DMS79 (cell line): ENCODE measurements around the gene BICD2.

Experiments used
- DNase-seq: peaks from one replicate; lab custom pipeline; 2025; lab: John Stamatoyannopoulos, UW

BICD2 gene

DNA sequence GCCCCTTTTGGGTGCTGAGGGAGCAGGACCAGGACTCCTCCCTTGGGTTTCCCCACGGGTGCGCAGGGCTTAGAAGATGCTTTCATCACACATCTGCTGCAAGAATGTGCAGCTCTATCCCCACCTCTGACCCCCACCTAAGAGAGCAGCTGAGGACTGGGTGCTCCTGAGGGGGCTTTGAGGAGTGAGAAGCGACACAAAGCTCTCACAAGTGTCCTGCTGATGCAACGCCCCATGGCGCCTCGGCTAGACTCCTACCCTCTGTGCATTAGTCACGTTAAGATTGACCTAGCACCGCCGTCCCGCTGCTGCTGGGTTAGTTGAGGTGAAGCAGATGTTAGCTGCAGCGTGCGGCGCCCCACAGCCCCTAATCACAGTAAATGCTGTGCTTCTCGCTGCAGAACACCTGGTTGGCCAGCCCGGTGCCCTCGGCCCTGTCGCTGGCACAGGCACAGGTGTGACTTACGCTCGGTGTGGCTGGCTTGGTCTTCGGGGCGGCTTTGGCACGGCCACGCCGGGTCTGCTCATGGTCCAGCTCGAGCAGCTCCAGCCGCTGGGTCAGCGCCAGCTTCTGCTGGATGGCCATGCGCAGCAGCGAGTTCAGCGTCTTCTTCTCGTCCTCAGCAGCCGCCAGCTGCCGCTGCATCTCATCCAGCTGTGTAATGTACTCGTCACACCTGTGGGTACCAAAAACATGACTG is 49.7 kb downstream of the BICD2 start:
- no peak for DNase-seq

DNA sequence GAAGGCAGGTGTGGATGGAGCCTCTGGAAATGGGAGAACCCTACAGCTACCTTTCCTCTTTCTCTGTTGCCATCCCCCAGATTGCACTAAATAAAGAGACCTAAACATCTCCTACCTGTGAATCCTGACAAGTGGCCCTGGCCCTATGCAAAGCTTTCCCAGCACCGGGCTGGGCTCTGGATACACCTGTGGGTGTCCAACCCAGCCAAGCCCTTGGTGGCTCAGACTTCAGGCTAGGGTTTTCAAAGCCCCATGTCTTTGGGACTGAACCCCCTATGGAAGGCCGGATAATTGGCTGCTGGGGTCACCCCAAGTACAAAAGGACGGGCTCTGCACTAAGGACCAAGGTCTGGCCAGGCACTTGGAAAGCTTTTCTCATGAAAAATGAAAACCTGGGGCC is 50.6 kb downstream of the BICD2 start:
- DNase-seq: no peak

DNA sequence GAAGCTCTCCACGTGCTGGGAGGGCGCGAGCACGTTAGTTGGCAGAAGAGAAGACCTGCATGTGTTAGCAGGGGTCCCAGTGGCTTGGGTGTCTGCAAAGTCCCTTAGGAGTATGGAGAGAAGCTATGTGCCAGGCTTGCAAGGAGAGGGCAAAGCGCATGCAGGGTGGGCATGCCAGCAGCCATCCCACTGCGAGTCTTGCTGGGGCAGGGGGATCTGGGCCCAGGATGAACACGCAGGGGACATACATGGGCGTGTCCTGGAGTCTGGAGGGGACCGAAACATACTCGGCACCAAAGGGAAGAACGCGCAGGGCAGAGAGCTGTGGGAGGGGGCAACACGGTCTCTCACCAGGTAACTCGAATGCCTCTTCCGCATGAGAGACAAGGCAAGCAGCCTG is 51.1 kb downstream of the BICD2 start:
- DNase-seq: no peak

DNA sequence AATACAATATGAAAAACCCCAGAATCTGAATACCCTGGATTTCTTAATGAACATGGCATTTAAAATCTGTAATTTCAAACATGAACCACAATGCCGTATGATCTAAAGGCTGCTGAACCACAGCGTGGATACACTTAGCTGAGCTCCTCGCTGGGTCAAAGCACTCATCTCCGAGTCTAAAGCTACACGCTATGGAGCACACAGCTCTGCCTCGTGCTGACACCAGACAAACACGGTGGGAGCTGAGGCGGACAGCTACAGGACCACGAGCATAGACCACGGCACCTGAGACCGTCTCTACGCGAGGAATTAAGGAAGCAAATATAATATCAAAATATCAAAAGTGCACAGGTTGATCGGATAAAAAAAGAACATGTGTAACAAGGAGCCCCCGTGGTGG is 51.9 kb downstream of the BICD2 start:
- no peak for DNase-seq

DNA sequence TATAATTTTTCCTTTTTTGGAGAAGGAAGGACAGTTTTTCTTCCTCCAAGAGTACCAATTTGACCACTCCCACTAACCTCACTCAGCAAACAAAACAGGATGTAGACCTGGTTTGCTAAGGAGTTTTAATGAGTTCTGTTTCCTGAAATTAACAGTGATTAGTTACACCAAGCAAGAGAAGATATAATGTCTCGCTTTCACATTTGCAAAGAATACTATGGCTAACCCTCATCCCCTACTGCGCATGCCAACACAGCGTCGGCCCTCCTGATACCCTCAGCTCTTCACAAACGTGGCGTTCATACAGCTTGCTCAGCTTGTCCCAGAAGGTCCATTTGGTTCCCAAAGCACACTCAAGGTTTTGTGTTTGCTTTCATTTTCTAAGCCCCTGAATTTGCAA is 52.8 kb downstream of the BICD2 start:
- DNase-seq: no peak

DNA sequence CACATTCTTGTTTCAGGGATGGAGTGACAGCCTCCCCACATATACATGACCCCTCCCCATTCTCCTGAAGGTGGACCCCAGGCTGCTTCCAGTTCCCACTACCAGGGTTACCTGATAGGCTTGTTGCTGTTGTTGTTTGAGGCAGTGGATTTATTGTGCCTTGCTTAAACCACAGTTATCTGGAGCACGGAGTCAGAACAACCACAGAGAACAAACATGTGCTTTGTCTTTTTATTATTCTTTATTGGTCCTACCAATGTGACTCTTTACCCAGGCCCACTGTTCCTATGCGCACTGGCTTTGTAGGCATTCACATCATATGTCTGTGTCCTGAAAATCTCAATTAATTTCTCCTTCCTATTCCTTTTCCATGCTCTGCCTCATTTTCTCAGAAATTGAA is 53.5 kb downstream of the BICD2 start:
- no peak for DNase-seq

DNA sequence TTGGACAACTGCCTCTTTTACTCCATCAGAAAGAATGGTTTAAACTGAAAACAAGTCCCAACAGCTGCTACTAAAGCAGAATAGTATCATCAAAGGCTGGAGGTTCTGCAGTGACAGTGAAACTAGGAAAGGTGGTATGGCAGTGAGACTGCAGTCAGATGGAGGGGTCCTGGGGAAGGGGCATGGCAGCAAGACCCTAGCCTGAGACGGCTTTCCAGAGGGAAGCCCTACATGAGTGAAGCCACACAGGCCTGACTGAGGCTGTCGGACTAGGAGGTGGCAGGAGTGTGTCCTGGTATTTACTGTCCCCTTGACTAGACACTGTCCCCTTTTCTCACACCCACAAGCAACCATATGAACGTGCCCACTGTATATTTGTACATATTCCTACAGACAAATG is 54.3 kb downstream of the BICD2 start:
- DNase-seq: no peak

DNA sequence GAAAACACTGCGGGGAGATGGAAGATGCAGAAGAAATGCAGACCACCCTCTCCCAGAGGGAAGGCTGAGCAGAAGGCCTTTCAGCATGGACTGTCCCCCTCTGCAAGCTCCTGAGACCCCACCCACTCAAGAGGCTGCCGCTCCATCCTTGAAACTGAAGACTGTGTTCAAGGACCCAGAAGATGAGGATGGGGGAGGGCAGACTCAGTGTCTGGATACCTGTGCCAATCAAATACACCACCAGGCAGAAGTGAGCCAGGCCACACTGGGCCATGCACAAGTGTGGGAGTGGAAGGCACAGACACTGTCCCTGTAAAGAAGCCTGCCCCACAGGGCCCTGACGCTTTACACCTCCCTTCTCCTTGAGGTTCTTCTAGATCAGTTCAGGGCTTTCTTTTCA is 54.7 kb downstream of the BICD2 start:
- no peak for DNase-seq

DNA sequence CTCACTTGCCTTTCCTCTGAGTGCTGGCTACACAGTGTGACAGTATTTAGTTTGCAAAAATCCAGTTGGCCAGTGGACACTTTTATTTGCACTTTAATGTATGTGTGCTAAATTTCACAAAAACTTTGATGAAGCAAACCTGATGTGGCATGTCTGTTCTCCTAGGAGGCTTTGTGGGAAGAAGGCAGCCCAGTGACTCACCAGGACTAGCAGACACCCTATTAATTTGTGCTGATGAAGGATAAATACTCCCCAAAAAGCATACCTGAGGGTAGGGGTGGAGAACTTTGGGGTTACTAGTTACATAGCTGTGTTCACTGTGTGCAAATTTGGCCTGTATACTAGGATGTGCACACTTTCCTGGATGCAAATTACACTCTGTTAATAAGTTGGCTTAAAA is 55.4 kb downstream of the BICD2 start:
- DNase-seq: no peak

DNA sequence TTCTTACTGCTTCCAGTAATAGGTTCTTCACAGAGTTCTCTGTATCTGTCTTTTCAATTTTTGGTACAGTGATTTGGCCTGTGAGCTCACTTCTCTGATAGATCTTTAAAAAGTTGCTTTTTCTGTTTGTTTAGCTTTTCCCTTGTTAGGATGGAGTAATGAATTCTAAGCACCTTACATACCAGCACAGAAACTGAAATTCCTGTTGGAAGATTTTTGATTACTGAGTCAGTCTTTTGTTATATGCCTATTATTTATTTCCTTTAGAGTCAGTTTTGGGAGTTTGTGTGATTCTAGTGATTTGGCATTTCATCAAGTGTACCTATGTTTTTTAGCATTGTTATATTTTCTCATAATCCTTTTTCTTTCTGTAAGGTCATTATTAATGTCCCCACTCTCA is 57.1 kb downstream of the BICD2 start:
- DNase-seq: no peak

DNA sequence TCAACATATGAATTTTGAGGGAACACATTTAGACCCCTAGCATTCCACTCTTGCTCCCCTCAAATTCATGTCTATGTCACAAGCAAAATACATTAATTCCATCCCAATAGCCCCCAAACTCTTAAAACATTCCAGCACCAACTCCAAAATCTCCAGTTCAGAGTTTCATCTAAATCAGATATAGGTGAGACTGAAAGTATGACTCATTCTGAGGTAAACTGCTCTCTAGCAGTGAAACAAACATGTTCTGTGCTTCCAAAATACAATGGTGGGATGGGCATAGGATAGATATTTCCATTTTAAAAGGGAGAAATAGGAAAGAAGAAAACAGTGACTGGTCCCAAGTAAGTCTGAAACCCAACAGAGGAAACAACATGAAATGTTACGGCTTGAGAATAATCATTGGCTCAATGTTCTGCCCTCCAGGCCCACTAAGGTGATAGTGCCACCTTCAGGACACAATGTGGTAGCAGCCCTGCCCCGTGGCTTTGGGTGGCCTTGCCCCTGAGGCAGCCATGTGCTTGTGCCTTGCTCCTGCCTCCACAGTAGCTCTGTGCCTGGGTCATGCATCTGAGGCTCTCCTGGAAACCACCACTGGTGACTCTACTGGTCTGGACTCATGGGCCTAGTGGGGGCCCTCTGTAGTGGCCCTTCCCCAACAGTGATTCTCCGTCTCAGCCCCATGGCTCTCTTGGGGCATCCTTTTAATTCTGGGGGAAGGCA is 58.3 kb downstream of the BICD2 start:
- DNase-seq: no peak

DNA sequence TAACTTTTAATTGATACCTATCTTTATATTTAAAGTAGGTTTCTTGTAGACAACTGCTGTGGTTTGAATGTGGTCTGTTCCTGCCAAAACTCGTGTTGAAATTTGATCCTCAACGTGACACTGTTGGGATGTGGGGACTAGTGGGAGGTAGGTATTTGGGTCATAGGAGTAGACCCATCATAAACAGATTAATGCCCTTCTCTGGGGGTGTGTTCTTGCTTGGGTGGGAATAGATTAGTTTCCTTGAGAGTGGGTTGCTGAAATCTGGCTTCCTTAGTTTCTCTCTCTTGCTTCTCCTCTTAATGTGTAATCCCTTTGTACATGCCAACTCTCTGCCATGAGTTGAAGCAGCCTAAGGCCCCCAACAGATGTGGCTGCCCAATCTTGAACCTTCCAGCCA is 60.1 kb downstream of the BICD2 start:
- no peak for DNase-seq

DNA sequence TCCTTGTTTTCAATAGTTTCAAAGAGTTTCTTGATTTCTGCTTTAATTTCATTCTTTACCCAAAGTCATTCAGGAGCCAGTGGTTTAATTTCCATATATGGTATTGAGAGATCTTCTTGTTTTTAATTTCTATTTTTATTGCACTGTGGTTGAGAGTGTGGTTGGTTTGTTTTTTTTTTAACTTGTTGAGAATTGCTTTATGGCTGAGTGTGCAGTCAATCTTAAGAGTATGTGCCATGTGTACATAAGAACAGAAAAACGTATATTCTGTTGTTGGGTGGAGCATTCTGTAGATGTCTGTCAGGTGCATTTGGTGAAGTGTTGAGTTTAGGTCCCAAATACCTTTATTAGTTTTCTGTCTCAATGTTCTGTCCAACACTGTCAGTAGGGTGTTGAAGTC is 68.0 kb downstream of the BICD2 start:
- no peak for DNase-seq

DNA sequence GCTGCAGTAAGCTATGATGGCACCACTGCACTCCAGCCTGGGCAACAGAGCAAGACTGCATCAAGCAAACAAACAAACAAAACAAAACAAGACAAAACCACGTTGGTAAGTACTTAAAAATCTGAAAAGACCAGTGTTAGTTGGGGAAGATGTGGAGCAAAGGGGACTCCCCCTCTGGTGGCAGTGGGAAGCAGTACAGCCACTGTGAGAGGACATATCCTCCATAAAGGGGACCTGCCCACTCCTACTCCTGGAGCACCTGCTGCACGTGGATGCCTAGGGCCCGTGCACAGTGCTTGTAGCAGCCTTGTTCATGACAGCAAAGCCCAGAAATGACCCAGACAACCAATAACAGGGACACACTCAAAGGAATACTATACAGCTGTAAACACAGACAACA is 77.7 kb downstream of the BICD2 start:
- DNase-seq: no peak

DNA sequence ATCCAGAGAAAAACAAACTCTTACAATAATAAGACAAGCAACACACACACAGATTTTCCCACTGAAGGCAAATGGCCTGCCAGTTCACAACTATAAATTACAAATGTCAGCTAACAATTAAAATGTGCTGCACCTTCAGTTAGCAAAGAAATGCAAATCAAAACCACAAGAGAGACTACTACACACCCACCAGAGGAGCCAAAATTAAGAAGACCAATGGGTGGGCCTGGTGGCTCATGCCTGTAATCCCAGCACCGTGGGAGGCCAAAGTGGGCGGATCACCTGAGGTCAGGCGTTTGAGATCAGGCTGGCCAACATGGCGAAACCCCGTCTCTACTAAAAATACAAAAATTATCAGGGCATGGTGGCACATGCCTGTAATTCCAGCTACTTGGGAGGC is 79.6 kb downstream of the BICD2 start:
- no peak for DNase-seq

DNA sequence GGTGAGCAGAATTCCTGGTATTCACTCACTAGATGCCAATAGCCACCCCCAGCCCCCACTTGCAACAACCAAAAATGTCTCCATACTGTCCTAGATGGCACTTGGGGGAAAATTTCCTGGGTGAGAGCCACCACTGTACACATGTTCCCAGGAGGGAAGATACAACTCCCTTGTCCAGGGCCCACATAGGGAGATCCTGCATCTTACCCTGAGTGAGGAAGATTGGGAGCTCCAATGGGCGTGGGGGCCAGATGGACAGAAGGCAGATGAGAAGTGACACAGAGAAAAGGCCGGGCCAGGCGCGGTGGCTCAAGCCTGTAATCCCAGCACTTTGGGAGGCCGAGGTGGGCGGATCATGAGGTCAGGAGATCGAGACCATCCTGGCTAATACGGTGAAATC is 82.4 kb downstream of the BICD2 start:
- DNase-seq: no peak

DNA sequence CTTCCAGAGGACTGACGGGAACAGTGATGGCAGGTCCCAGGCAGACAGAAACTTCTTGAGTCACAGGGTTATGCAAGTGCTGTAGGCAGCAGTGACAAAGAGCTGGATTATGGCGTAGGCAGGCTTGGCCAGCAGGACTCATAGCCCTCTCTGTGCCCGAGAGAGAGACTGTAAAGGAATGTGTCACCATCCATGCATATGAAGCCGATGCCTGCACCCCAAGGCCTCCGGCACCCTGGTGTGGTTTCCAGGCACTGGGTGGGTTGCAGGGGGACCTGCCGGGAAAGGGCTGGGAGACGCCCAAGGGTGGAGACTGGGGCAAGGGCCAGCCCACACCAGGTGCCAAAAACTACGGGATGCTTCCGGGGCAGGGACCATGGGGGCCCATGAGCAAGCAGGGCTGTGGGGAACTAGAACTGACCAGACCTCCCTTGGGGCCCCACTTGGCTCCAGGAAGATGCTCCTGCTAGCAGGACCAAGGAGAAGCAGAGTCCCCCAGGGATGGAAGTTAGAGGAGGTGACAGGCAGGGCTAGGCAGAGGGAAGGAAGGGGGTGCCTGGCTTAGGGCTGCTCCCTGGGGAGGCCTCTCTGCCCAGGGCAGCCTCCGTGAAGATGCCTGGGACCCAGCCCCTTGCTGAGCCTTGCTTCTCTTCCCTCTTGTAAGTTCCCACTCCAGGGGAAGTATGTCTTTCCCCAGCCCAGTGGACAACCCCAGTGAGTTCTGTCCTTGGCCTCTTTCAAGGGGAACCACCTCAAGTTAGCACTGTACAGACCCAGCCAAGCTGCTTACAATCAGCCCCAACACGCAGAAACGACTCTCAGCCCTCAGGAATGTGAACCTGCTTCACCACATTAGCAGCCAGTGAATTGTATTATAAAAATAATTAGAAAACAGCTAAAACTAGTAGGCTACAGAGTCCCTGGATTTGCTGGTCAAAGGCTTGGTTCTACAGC is 84.2 kb downstream of the BICD2 start:
- no peak for DNase-seq

DNA sequence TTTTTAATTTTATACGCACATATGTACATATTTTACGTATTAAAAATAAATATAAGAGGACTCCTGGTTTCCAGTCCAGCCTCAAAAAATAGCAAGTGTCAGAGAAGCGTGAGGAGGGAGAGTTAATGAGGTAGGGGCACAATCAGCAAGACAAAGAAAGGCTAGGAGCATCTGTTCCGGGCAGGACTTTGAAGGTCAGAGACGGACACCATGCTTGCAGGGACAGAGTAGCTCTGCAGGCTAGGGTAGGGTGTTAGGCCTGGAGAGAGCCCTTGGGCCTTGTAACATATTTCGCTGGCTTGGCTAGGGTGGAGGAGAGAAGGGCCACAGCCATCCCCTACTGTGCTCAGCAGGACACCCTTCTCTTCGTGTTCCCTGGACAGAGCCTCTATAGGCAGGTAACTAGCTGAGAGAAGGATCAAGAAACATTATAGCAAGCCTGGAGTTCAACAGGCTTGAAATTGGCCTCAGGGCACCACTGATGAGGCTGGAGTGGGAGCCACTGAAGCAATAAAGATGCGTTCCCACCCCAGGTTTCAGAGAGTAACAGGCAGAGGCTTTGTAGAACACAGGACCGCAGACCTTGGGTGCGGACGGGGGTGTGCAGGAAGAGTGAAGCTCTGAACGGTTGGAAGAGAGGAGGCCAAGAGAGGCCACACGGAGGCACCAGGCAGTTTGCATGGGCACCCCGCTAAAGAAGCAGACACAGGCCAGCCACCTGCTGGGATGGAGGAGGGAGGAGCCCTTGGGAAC is 85.0 kb downstream of the BICD2 start:
- no peak for DNase-seq

DNA sequence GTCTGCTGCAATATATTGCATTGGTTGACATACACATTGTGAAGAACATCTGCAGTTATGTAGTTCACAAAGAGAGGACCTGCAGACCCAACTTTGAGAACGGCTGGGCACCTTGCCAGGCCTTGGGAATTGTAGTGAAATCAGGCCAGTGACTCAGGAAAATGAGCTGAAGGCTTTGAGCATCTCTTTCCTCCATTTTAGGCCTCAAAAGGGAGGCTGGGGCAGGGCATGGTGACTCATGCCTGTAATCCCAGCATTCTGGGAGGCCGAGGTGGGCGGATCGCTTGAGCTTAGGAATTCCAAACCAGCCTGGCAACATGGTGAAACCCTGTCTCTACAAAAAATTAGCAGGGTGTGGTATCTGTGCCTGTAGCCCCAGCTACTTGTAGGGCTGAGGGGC is 93.3 kb downstream of the BICD2 start:
- DNase-seq: no peak

DNA sequence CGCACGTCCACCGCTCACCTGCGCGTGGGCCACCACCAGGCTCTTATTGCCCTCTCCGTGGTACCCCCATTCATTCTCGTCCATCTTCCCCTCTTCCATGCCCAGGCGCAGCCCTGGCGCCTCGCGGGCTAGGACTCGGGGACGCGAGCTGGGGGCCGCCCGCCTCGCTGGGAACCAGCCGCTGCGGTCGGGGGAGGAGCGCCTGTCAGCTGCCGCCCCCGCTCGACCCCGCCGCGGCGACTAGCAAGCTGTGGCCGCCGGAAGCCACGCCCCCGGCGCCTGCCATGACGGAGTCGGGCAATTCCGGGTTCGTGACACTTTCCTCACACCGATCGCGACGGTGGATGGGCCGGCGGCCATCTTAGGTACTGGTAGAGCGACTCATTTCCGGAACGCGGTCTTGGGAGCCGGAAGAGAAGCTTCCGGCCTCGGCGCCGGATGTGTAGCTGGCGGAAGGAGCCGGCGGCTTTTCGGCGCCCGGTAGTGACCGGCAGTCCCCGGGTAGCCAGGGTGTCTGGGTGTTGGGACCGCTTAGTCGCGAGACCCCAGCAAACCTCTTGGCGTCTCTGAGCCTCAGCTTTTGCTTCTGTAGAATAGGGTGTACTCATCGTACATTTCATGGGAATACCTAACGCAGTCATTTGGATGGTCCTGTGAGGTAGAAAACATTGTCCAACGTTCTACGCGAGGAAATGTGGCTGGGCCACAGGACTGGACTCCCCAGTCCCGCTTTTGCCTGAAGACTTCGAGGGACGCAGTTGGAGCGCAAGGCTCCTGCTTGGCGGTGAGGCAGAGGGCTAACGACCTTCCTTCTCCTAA is 94.5 kb downstream of the BICD2 start, which contains the start of gene IPPK:
Gene IPPK, minus strand, starts transcription at position 242 of the 819 bp plus-strand sequence. Its CDS starts 143 bp downstream, at position 99.
- peak; percentile 83 for DNase-seq

DNA sequence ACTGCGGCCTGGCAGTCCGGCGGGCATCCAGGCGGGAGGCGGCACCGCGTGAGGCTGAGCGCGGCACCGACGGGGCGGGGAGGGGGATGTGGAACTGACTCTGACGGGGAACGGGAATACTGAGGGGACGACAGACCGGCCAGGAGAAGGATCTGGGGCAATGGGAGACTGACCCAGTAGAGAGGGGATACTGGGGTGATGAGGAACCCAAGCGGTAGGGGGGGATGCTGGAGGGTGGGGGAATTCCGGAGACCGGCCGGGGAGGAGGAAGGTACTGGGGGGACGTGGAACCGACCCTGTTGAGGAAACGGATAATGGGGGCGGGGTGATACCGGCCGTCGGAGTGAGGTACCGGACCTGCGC is 95.1 kb downstream of the BICD2 start:
- DNase-seq: no peak
